Left lobe of liver (tissue), 2 donors: ENCODE results near the gene GAS2L1. TPM values are rescaled to one million over a fixed set of nuclear protein-coding genes. Genes with fewer than 3 reads are reported as not detected.

ENCODE experiments used
- ATAC-seq: fragments of 200-7000 bp; cut with Tn5 transposase; one replicate; pipeline ENCODE4 v1.9.1; 2020; ENCODE audit warnings: mild to moderate bottlenecking, moderate library complexity
- DNase-seq: peaks from one replicate; pipeline ENCODE4 v3.0.0-alpha.2; 2020; ENCODE audit warnings: low spot score
- total RNA-seq: library from RNA; stranded (reverse); gene quantifications from one replicate; pipeline ENCODE4 v1.2.1, GENCODE V29; 2021
- donor health status: DM: no; HTN: no; CAD: no; lungs with moderate emphysema.
- donor health status: DM: no; HTN: yes; CAD: no.

The GAS2L1 gene
- total RNA-seq = 14.3 TPM

DNA sequence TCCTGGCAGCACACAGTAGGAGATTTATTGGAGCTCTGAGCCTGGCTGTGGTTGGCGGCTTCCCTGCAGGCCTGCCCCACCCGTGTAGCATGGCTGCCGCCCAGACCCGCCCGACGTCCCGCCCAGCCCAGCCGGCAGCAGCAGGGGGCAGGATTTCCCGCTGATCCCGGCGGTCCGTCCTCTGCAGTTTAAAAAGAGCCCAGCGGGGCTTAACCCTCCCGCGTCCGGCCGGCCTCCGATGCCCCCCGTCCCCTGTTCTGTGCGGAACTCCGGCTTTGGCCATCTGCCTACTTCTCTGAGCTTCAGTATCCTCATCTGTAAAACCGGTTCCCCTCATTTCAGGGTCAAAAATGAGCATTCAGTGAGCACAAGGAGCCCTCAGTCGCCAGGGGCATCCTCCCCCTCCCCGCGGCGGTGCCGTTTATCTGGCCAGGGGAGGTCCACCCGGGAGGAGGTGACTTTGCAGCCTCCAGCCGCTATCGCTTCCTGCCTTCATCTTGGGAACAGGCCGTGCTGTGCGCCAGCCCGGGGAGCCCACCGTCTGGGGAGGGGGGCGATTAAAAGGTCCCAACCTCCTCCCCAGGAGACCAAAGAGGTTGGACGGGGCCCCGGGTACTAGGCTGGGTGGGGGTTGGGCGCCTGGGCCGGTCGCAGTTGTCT lies at the start of gene GAS2L1:
Gene GAS2L1 (plus strand): TSS at position 476 of the 660 bp plus-strand sequence. CDS start 1,456 bp downstream, outside the sequence.
- DNase-seq (peak; percentile 88), ATAC-seq (peak; percentile 70)

GRCh38 chr22:29257751-29258181 lies 48.7 kb upstream of the GAS2L1 start:
- DNase-seq (peak; percentile 32), ATAC-seq (no peak)

DNA sequence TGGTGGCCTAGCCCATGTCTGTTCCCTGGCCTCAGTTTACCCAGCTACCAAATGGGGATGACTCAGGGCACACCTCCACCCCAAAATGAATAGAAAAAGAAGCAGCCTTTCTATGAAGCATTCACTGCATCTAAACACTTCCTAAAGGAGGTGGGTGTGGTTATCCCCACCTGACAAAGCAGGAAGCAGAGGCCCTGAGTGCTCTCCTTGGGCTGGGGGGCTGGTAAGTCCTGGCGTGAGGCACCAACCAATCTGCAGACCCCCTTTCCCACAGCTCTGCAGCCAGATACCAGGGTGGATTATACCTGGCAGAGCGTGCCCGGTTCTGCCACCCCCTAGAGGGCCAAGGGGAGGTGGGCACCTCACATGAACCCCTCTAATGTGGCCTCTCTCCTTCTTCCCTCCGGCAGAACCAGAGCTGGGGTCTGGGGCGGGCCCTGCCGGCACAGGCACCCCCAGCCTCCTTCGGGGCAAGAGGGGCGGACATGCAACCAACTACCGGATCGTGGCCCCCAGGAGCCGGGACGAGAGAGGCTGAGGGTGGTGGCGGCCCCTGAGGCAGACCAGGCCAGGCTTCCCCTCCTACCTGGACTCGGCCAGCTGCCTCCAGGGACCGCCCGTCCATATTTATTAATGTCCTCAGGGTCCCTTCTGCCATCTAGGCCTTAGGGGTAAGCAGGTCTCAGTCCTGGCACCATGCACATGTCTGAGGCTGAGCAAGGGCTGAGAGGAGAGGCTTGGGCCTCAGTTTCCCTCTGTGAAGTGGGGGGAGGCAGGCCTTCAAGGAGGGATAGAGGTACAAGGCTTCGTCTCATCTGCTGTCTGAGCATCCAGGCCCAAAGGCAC lies 47.8 kb upstream of the GAS2L1 start:
- peak; percentile 40 for DNase-seq

GRCh38 chr22:29259253-29259899 lies 47.1 kb upstream of the GAS2L1 start:
- peak; percentile 16 for ATAC-seq

More for the DNA sequence above, 47.8 kb upstream of the GAS2L1 start:
- no peak for ATAC-seq

DNA sequence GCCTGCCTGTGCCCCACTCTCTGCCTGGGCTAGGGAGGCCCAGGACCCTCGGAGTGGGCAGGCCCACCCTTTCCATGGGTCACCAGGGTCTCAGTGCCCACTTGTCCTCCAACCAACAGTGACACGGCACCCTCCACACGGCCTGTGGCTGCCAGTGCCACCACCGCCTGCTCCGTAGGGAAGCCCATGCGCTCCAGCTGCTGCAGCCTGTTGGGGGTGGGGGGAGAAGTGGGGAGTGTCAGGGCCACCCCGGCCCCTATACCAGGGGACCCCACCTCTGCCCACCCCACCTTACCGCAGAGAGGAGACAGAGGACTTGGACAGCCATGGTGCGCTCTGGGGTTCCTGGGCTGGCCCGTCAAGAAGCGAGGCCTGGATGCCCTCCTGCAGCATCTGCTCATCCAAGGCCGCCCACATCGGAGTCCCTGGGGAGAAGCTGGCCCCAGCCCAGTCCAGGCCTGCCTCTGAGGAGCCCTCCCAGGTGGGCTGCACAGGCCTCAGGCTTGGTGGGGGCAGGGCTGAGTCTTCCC lies 46.4 kb upstream of the GAS2L1 start:
- ATAC-seq (no peak), DNase-seq (peak; percentile 40)

More at GRCh38 chr22:29259253-29259899, 47.1 kb upstream of the GAS2L1 start:
- DNase-seq = no peak

GRCh38 chr22:29260601-29261315 lies 45.7 kb upstream of the GAS2L1 start:
- ATAC-seq (no peak), DNase-seq (no peak)

- DNase-seq (peak; percentile 44), ATAC-seq (no peak)
Observed at GRCh38 chr22:29263791-29264276, 42.6 kb upstream of the GAS2L1 start.

DNA sequence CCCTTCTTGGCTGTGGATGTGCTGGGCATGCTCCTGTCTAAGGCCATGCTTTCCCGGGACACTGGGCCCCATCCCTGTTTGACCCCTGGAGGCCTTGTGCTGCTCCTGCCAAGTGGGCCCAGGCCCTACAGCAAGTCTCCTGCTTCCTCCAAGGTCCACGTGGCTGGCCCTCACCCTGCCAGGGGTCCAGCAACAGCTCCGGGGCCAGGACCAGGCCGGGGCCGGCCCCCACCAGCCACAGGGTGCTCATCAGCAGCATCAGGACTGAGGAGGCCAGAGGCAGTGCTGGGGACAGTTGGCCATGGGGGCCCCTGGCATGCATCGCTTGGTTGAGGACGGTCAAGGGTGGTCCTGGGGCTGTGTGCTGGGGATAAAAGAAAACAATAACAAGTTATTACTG lies 41.1 kb upstream of the GAS2L1 start:
- ATAC-seq (no peak), DNase-seq (peak; percentile 48)

GRCh38 chr22:29265929-29266328 lies 40.5 kb upstream of the GAS2L1 start:
- peak; percentile 44 for DNase-seq
- no peak for ATAC-seq

DNA sequence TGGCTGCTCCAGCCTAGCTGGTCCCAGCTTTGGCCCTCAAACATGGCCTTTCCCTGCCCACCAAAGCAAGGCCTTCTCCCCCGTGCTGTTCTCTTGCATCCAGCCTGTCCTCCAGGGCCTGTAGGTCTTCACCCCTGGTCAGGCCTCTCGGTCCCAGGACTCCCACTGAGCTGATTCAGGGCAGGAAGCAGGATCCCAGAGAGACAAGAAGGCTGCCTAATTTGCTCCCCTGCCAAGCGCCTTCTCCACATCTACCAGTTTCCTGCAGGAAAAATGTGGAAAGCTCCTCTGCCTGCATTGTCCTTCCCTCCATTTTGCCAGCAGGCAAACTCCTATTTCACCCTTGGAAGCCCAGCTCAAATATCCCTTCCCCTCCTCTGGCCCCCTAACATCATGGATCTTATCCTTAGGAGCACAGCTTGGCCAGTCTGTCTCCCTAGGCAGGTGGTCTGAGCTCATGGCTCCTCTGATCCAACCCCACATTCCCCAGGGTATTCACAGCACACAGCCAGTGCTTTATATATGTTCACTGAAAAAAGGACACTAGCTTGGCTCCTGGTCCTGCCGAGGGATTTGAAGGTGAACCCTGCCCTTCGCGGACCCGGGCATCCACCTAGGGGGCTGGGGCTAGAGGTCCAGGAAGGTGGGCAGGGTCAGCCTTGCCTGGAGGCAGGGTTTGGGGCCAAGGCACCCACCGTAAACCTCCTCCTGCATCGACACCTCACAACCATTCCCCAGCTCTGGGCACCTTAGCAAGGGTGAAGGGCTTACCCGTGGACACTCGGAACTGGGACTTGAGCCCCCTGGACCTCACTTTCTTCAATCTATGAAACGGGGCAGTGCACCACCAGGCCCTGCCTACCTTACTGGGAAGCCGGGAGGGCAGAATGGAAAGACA lies 39.6 kb upstream of the GAS2L1 start:
- peak; percentile 50 for DNase-seq
- ATAC-seq = no peak

GRCh38 chr22:29267462-29267857 lies 39.0 kb upstream of the GAS2L1 start:
- no peak for DNase-seq
- no peak for ATAC-seq

DNA sequence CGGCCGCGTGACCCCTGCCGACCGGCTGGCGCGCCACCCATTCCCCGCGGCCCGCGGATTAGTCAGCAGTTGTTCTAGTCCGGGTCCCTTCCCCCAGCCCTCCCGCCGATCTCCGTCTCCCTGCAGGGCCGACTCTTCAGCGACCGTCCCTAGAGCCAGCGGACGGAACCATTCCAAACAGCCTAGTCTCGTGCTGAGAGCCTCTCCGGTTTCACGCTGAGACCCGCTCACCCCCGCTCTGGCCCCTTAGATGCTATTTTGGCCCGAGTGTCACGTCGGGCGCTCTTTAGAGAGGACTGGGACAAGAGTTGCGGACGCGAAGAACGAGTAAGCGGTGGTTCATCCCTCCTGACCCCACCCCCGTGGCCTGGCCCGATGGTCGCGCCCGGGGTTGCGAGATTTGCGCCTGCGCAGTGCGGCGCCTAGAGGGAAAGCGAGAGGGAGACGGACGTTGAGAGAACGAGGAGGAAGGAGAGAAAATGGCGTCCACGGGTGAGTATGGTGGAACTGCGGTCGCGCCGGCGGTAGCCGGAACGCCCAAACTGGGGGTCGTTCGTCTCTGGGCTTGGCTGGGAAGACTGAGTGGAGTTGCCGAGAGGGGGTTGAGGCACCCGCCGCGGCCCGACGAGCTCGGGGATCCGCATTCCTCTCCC lies 38.5 kb upstream of the GAS2L1 start, which contains the start of the genes EWSR1 and RHBDD3:
Gene EWSR1 (plus strand): TSS at position 411 of the 653 bp plus-strand sequence. CDS start 69 bp downstream, at position 480.
Gene RHBDD3 (minus strand): TSS at position 124 of the 653 bp plus-strand sequence. CDS start 2,355 bp downstream, outside the sequence.
- ATAC-seq (peak; percentile 85), DNase-seq (peak; percentile 97)

- ATAC-seq (peak; percentile 71), DNase-seq (peak; percentile 79)
Observed at GRCh38 chr22:29268511-29269229, 37.8 kb upstream of the GAS2L1 start.

GRCh38 chr22:29269230-29269604 lies 37.2 kb upstream of the GAS2L1 start:
- no peak for ATAC-seq
- DNase-seq = peak; percentile 46

GRCh38 chr22:29269731-29270474 lies 36.5 kb upstream of the GAS2L1 start:
- peak; percentile 44 for DNase-seq
- ATAC-seq = no peak

DNA sequence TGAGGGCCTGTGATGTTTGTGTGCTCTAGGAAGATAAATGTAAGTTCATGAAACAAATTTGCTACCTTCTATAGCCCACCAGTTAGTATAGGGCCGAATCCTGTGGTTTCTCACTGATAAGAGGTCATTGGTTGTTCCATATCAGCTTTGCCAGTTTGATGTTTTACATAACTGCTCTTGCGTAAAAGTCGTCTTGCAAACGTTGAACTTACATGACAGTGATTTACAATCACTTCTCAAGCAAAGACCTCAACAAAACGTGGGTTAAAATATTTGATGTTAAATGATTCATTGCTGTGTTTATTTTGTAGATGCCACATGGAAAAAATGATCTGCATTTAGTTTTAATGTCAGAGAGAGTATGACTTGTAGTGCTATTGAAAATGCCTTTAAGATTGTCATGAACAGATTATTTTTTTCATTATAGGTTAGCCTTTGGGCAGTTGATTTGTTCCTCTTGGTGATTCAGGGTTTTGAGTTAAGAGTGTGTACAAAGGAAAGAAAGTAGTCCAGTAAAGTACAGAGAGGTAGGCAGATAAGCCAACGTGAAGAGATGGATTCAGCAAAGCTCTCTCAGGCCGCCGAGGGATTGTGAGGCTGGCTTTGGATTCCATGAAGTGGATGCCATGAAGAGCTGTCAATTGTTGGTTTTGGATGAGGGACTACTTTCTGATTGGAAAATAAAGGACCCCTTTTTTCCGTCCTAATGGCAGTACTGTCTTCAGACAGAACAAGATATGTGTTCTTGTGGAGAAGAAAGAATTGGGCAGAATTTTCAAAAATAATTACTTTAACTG lies 35.8 kb upstream of the GAS2L1 start:
- ATAC-seq (peak; percentile 4), DNase-seq (peak; percentile 41)
